WI38 (cell line): ENCODE results near the gene PANK1.
"Not testable (repeated sequence)": the region's sequence is repeated elsewhere in the genome, so short reads cannot be mapped to it uniquely, and the experiment has no call there.

Source experiments
- H3K4me3 ChIP-seq: 2 replicates; pipeline ENCODE4 v1.5.1; 2011; ENCODE audit warnings: low read depth, mild to moderate bottlenecking, control low read depth, low read length
- TF ChIP-seq, protein P1 (sequence below): IDR thresholded peaks from 2 replicates; pipeline ENCODE4 v1.5.1; 2012; ENCODE audit warnings: low read depth, mild to moderate bottlenecking, control low read depth, low read length

The PANK1 gene

DNA sequence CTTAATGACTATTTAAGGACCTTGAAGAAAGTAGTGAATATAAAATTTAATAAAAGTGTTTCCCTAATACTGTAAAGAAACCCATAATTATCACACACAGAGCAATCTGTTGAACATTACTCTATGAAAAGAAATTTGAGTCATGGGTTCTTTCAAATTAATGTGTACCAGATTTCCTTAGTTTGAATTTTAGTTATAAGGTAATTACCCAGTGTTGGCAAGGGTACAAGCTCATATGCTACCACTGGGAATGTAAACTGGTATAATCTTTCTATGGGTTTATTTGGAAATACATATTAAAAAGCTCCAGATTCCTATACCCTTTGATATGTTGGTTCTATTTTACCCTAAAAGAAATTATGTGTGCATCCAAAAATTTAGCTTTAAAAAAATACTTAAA is 22.9 kb downstream of the PANK1 start:
- no peak overlapping the region for H3K4me3 ChIP-seq
- TF ChIP-seq, protein P1, sequence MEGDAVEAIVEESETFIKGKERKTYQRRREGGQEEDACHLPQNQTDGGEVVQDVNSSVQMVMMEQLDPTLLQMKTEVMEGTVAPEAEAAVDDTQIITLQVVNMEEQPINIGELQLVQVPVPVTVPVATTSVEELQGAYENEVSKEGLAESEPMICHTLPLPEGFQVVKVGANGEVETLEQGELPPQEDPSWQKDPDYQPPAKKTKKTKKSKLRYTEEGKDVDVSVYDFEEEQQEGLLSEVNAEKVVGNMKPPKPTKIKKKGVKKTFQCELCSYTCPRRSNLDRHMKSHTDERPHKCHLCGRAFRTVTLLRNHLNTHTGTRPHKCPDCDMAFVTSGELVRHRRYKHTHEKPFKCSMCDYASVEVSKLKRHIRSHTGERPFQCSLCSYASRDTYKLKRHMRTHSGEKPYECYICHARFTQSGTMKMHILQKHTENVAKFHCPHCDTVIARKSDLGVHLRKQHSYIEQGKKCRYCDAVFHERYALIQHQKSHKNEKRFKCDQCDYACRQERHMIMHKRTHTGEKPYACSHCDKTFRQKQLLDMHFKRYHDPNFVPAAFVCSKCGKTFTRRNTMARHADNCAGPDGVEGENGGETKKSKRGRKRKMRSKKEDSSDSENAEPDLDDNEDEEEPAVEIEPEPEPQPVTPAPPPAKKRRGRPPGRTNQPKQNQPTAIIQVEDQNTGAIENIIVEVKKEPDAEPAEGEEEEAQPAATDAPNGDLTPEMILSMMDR = no peak

GRCh38 chr10:89621438-89621837 is 23.6 kb downstream of the PANK1 start:
- TF ChIP-seq, protein P1 = no peak

GRCh38 chr10:89620296-89620695 is 24.7 kb downstream of the PANK1 start:
- not testable (repeated sequence) for H3K4me3 ChIP-seq

More at GRCh38 chr10:89621438-89621837, 23.6 kb downstream of the PANK1 start:
- H3K4me3 ChIP-seq = no peak overlapping the region

GRCh38 chr10:89615824-89616223 is 29.2 kb downstream of the PANK1 start:
- no peak overlapping the region for H3K4me3 ChIP-seq
- TF ChIP-seq, protein P1 = no peak

DNA sequence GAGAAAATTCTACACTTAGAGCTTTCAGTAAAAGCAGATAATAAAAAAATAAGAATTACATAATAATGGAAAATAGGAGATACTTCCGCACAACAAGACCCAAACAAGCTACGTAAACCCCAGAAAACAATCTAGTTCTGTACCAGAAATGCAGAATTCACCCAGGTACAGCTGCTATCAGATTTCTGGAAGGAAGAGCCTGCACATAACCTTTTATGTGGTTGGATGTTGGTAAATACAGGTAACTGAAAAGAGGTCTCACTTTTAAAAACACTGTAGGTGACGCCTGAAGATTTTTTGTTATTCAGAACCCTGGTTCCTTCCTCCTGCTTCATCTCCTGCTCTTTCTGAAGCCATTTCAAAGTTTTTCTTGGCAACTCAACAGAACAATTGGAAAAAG is 29.9 kb downstream of the PANK1 start:
- H3K4me3 ChIP-seq = no peak overlapping the region
- TF ChIP-seq, protein P1 = no peak

- H3K4me3 ChIP-seq = no peak overlapping the region
- TF ChIP-seq, protein P1 = no peak
Observed at GRCh38 chr10:89613582-89613981, 31.5 kb downstream of the PANK1 start.

DNA sequence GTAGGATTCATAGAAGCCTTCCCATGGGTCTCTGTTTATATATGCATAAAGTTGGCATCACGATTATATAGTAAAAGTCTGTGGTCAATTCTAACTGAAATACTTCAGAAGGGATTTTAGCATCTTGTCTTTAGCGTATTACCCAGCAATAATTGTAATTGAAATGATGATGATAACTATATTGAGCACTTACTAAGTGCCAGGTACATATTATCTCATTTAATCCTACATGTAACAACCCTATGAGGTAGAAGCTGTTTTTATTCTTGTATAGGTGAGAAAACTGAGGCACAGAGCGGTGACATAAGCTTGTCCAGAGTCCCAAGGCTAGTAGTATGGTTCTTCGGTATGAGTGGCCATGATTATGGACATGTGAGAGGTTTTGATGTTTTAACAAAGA is 33.8 kb downstream of the PANK1 start:
- H3K4me3 ChIP-seq = no peak overlapping the region
- TF ChIP-seq, protein P1 = no peak

- no peak overlapping the region for H3K4me3 ChIP-seq
- TF ChIP-seq, protein P1 = no peak
Observed at GRCh38 chr10:89609833-89610346, 35.2 kb downstream of the PANK1 start.
